SK-N-MC (cell line): ENCODE results near the gene DNAJC17.

Experiments used
- EZH2 ChIP-seq: fragments of 200-600 bp; sonication (generic); IDR thresholded peaks from one replicate; pipeline ENCODE4 v1.6.1; 2017; ENCODE audit warnings: antibody characterized with exemption
- FOXP2 ChIP-seq: optimal IDR thresholded peaks from 2 replicates; pipeline ENCODE3; 2011; ENCODE audit warnings: mild to moderate bottlenecking, moderate library complexity; ENCODE audit not compliant: insufficient read depth; ENCODE audit errors: extremely low read length, control extremely low read depth
- POLR2AphosphoS5 ChIP-seq: IDR thresholded peaks from 2 replicates; pipeline ENCODE4 v1.6.1; 2012; ENCODE audit warnings: mild to moderate bottlenecking, low read depth, low read length, borderline replicate concordance

DNA sequence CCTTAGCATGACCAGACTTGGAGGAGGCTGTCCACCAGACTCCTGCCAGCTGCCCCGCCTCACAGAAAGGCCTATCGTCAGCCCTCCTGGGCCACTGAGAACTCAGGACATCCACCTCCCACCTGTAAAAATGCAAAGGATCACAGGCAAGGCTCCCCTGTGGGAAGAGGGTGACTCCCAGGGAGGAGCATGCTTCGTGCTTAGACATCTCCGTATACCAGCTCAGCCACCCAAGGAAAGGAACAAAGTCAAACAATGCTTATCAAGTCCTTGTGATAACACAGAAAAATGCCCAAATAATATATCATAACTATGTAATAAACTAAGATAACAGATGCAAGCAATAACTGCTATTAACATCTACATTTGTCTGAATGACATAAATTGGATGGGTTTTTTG, 56.4 kb downstream of the DNAJC17 start:
- TF ChIP-seq POLR2AphosphoS5 (no peak), EZH2 (no peak), FOXP2 (no peak)
